Activated CD4-positive, alpha-beta T cell treated with anti-CD3 and anti-CD28 coated beads, Interleukin-2, amount 10 ng/mL, durations not matched to agents 7 days and 5 days (primary cell): ENCODE measurements around the gene MAP2K6. TPM values are rescaled to one million over a fixed set of nuclear protein-coding genes. Genes with fewer than 3 reads are reported as not detected.
"Not testable (repeated sequence)": the region's sequence is repeated elsewhere in the genome, so short reads cannot be mapped to it uniquely, and the experiment has no call there.

Experiments
- CTCF ChIA-PET: fragments of 350-600 bp; sonication (Branson Sonifier 250); formaldehyde crosslinking; loops from one replicate; lab custom pipeline; 2021; ENCODE audit warnings: antibody characterized with exemption; lab: Charles Lee
- POLR2A ChIA-PET: fragments of 350-600 bp; sonication (Branson Sonifier 250); formaldehyde crosslinking; loops from one replicate; lab custom pipeline; 2021; ENCODE audit warnings: antibody characterized with exemption; lab: Charles Lee
- DNase-seq: peaks from one replicate; pipeline ENCODE4 v3.0.0-alpha.2; 2020
- H3K27ac Mint-ChIP-seq: one replicate; pipeline ENCODE4 v1.8.0; 2021; ENCODE audit warnings: mild to moderate bottlenecking, moderate library complexity, mixed read lengths
- H3K27me3 Mint-ChIP-seq: one replicate; pipeline ENCODE4 v1.8.0; 2021; ENCODE audit warnings: mixed read lengths
- H3K36me3 Mint-ChIP-seq: one replicate; pipeline ENCODE4 v1.8.0; 2021; ENCODE audit warnings: low read depth, mixed read lengths
- H3K4me1 Mint-ChIP-seq: one replicate; pipeline ENCODE4 v1.8.0; 2021; ENCODE audit warnings: mixed read lengths
- H3K4me3 Mint-ChIP-seq: one replicate; pipeline ENCODE4 v1.8.0; 2021; ENCODE audit warnings: mild to moderate bottlenecking, moderate library complexity, mixed read lengths
- H3K9me3 Mint-ChIP-seq: one replicate; pipeline ENCODE4 v1.8.0; 2021; ENCODE audit warnings: mixed read lengths
- total RNA-seq, 2 experiments: library from RNA; stranded (reverse); gene quantifications; one replicate each; pipeline ENCODE4 v1.2.3, GENCODE V29; 2021

The MAP2K6 gene
- total RNA-seq, 2 experiments from 2014 or later: 11.0 to 11.6 TPM

GRCh38 chr17:69466905-69467667 lies 52.6 kb downstream of the MAP2K6 start:
- H3K4me1 Mint-ChIP-seq: no peaks in the 10 kb centered on the region
- ChIA-PET CTCF (interaction anchor here (0.8 kb wide), 1 partner anchor 11 kb away, joined by 7 read pairs; no protein-coding TSS in a partner anchor), POLR2A (interaction anchor here (0.6 kb wide), 1 partner anchor 29 kb away, joined by 3 read pairs; no protein-coding TSS in a partner anchor)
- H3K9me3 Mint-ChIP-seq: peaks cover 4% of the 10 kb centered on the region
- H3K4me3 Mint-ChIP-seq: no peak overlapping the region
- no peaks in the 10 kb centered on the region for H3K36me3 Mint-ChIP-seq
- H3K27me3 Mint-ChIP-seq: no peaks in the 10 kb centered on the region
- no peak overlapping the region for H3K27ac Mint-ChIP-seq
- DNase-seq: no peak

GRCh38 chr17:69468207-69468606 lies 53.7 kb downstream of the MAP2K6 start:
- H3K4me3 Mint-ChIP-seq: no peak overlapping the region
- H3K4me1 Mint-ChIP-seq: no peaks in the 10 kb centered on the region
- CTCF ChIA-PET: no interaction called here
- POLR2A ChIA-PET: no interaction called here
- peaks cover 4% of the 10 kb centered on the region for H3K9me3 Mint-ChIP-seq
- H3K27me3 Mint-ChIP-seq: no peaks in the 10 kb centered on the region
- H3K36me3 Mint-ChIP-seq: no peaks in the 10 kb centered on the region
- DNase-seq: no peak
- no peak overlapping the region for H3K27ac Mint-ChIP-seq

GRCh38 chr17:69470702-69471101 lies 56.2 kb downstream of the MAP2K6 start:
- CTCF ChIA-PET: no interaction called here
- H3K4me3 Mint-ChIP-seq: no peak overlapping the region
- POLR2A ChIA-PET: interaction anchor here (0.6 kb wide), 1 partner anchor 734 kb away, joined by 13 read pairs; no protein-coding TSS in a partner anchor
- no peaks in the 10 kb centered on the region for H3K4me1 Mint-ChIP-seq
- no peak for DNase-seq
- H3K36me3 Mint-ChIP-seq: no peaks in the 10 kb centered on the region
- H3K27ac Mint-ChIP-seq: no peak overlapping the region
- H3K27me3 Mint-ChIP-seq: no peaks in the 10 kb centered on the region
- peaks cover 4% of the 10 kb centered on the region for H3K9me3 Mint-ChIP-seq

DNA sequence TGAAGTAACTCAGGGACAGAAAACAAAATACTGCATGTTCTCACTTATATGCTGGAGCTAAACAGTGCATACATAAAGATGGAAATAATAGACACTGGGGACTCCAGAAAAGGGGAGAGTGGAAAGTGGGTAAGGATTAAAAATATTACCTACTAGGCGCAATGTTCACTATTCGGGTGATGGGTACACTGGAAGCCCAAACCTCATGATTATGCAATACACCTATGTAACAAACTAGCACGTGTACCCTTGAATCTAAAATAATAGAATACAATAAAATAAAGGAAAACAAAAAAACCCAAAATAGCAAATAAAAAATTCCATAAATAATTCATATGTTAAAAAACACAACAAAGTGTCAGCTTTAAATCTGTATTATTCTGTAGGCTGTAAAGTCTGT lies 56.9 kb downstream of the MAP2K6 start:
- H3K4me3 Mint-ChIP-seq: no peak overlapping the region
- ChIA-PET POLR2A (interaction anchor here (0.6 kb wide), 1 partner anchor 733 kb away, joined by 13 read pairs; no protein-coding TSS in a partner anchor), CTCF (no interaction called here)
- no peak for DNase-seq
- H3K4me1 Mint-ChIP-seq: no peaks in the 10 kb centered on the region
- H3K27ac Mint-ChIP-seq: no peak overlapping the region
- H3K9me3 Mint-ChIP-seq: peaks cover 4% of the 10 kb centered on the region
- H3K27me3 Mint-ChIP-seq: no peaks in the 10 kb centered on the region
- no peaks in the 10 kb centered on the region for H3K36me3 Mint-ChIP-seq

GRCh38 chr17:69473841-69474831 lies 59.6 kb downstream of the MAP2K6 start:
- no peak for DNase-seq
- POLR2A ChIA-PET: no interaction called here
- peaks cover 3% of the 10 kb centered on the region for H3K4me1 Mint-ChIP-seq
- no peaks in the 10 kb centered on the region for H3K36me3 Mint-ChIP-seq
- no peaks in the 10 kb centered on the region for H3K9me3 Mint-ChIP-seq
- no peak overlapping the region for H3K4me3 Mint-ChIP-seq
- no peak overlapping the region for H3K27ac Mint-ChIP-seq
- no peaks in the 10 kb centered on the region for H3K27me3 Mint-ChIP-seq
- CTCF ChIA-PET: interaction anchor here (0.5 to 1.5 kb wide), 3 partner anchors 20 to 719 kb away, joined by 3 read pairs; no protein-coding TSS in a partner anchor

- ChIA-PET POLR2A (no interaction called here), CTCF (no interaction called here)
- no peak overlapping the region for H3K4me3 Mint-ChIP-seq
- no peaks in the 10 kb centered on the region for H3K9me3 Mint-ChIP-seq
- no peaks in the 10 kb centered on the region for H3K36me3 Mint-ChIP-seq
- DNase-seq: no peak
- H3K27ac Mint-ChIP-seq: no peak overlapping the region
- peaks cover 3% of the 10 kb centered on the region for H3K4me1 Mint-ChIP-seq
- no peaks in the 10 kb centered on the region for H3K27me3 Mint-ChIP-seq
Measured at GRCh38 chr17:69477204-69477902, 62.9 kb downstream of the MAP2K6 start.

DNA sequence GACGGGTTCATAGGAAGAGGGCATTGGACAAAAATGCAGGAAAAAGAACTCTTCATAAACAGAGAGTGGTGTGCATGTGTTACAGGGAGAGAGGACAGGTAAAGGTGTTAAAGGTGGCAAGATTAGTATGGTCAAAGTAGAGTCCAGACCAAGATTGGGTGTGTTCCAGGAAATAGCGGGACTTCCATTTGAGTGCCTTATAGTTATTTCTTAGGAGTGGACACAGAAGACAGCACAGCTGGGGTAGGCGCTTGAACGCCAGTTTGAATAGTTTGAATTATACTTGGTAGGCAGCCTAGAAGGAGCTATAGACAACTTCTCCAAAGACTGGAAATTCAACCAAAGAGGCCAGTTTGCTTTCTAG lies 63.4 kb downstream of the MAP2K6 start:
- Mint-ChIP-seq H3K27ac (no peak overlapping the region), H3K9me3 (no peaks in the 10 kb centered on the region), H3K4me3 (no peak overlapping the region), H3K36me3 (no peaks in the 10 kb centered on the region), H3K27me3 (no peaks in the 10 kb centered on the region), H3K4me1 (peaks cover 3% of the 10 kb centered on the region)
- no peak for DNase-seq
- ChIA-PET POLR2A (no interaction called here), CTCF (interaction anchor here (0.8 kb wide), 1 partner anchor 10 kb away, joined by 7 read pairs; no protein-coding TSS in a partner anchor)

GRCh38 chr17:69478916-69479315 lies 64.4 kb downstream of the MAP2K6 start:
- H3K4me1 Mint-ChIP-seq: peaks cover 3% of the 10 kb centered on the region

GRCh38 chr17:69479756-69480155 lies 65.3 kb downstream of the MAP2K6 start:
- DNase-seq, H3K4me1 Mint-ChIP-seq, H3K27ac Mint-ChIP-seq, CTCF ChIA-PET, H3K36me3 Mint-ChIP-seq, H3K27me3 Mint-ChIP-seq, H3K4me3 Mint-ChIP-seq, H3K9me3 Mint-ChIP-seq, POLR2A ChIA-PET: not testable (repeated sequence)

More at GRCh38 chr17:69478916-69479315, 64.4 kb downstream of the MAP2K6 start:
- Mint-ChIP-seq H3K4me3 (no peak overlapping the region), H3K9me3 (no peaks in the 10 kb centered on the region), H3K27ac (peak overlapping the region; percentile 17), H3K27me3 (no peaks in the 10 kb centered on the region), H3K36me3 (no peaks in the 10 kb centered on the region)
- DNase-seq: no peak
- CTCF ChIA-PET: no interaction called here
- POLR2A ChIA-PET: no interaction called here

DNA sequence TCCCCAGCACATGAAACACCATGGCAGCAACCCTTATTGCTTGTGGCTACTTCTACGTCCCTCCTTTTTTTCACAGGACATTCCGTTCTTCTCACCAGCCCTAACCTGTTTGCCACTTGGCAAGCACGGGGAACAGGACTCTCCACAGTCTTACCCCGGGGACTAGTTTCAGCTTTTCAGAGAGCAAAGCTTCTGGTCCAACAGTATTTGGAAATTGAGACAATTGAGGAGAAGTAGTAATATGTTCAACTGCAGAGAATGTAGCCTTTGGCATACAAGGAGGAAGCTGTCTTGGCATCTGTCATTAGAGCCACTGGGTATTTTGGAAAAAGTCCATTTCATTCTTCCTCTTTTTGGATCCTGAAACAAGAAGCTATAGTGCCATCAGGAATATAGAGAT lies 65.7 kb downstream of the MAP2K6 start:
- POLR2A ChIA-PET: no interaction called here
- H3K27ac Mint-ChIP-seq: no peak overlapping the region
- H3K4me1 Mint-ChIP-seq: peaks cover 3% of the 10 kb centered on the region
- DNase-seq: no peak
- no peaks in the 10 kb centered on the region for H3K27me3 Mint-ChIP-seq
- CTCF ChIA-PET: no interaction called here
- no peaks in the 10 kb centered on the region for H3K9me3 Mint-ChIP-seq
- no peaks in the 10 kb centered on the region for H3K36me3 Mint-ChIP-seq
- no peak overlapping the region for H3K4me3 Mint-ChIP-seq

- Mint-ChIP-seq H3K4me3 (no peak overlapping the region), H3K27ac (no peak overlapping the region), H3K9me3 (no peaks in the 10 kb centered on the region), H3K4me1 (no peaks in the 10 kb centered on the region), H3K36me3 (no peaks in the 10 kb centered on the region), H3K27me3 (no peaks in the 10 kb centered on the region)
- DNase-seq: no peak
- POLR2A ChIA-PET: no interaction called here
- CTCF ChIA-PET: no interaction called here
Measured at GRCh38 chr17:69485251-69485661, 70.8 kb downstream of the MAP2K6 start.

DNA sequence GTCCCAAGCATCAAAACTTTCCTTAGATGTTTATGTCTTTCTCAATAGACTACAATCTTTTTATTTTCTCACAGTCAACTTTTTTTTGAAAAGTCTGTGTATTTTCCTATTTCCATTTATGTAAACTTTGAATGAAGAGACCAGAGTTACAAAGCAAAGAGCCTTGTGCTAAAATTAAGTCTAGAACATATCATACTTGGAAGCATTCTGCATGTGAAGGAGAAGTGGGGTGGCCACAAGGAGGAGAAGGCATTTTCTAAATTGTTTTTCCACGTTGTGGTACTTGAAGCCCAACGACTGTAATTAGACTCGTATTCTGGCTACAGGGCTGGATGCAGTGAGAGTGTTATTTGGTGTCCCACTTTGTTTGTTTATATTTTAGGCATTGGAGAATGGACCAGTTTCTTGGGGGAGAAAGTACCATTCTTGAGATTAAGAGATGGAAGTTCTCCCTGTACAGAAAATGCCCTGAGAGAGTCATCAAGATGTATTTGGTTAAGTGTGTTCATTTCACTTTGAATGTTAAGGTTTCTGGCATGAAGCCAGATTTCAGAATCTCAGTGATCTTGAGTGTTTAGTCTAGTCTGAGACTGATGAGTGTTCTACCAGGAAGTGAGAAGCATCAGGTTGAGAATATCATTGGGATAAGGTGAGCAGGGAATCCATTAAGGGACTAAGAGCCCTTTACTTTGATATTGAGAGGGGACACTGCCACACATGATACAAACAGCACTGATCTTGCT lies 71.6 kb downstream of the MAP2K6 start:
- ChIA-PET POLR2A (no interaction called here), CTCF (no interaction called here)
- H3K27me3 Mint-ChIP-seq: no peaks in the 10 kb centered on the region
- no peaks in the 10 kb centered on the region for H3K36me3 Mint-ChIP-seq
- H3K9me3 Mint-ChIP-seq: no peaks in the 10 kb centered on the region
- DNase-seq: no peak
- H3K4me1 Mint-ChIP-seq: no peaks in the 10 kb centered on the region
- H3K4me3 Mint-ChIP-seq: no peak overlapping the region
- no peak overlapping the region for H3K27ac Mint-ChIP-seq
